Measurements from ENCODE around the gene INO80B. TPM values are rescaled to one million over a fixed set of nuclear protein-coding genes. Genes with fewer than 3 reads are reported as not detected.

Gene INO80B
- polyA plus RNA-seq, 1 donor from 2014 or later: 35.2 TPM

GRCh38 chr2:74447230-74447999, 7.5 kb upstream of the INO80B start:
- no peaks in the 10 kb centered on the region for H3K79me2 ChIP-seq (replicated peaks; ENCODE audit: insufficient read depth, low read length)
- no peaks in the 10 kb centered on the region for H4K20me1 ChIP-seq (ENCODE audit: insufficient read depth)
- peaks cover 6% of the 10 kb centered on the region for H3K27me3 ChIP-seq (ENCODE audit: insufficient read depth, low read depth, low read length)
- no peak overlapping the region for H3K4me2 ChIP-seq (ENCODE audit: low read length)
- no peak overlapping the region for H2AFZ ChIP-seq (ENCODE audit: low read depth, low read length)
- no peaks in the 10 kb centered on the region for H3F3A ChIP-seq (ENCODE audit: insufficient read depth, low read length, poor library complexity, severe bottlenecking)
- TF ChIP-seq POLR2AphosphoS5 (IDR thresholded peaks at IDR 0.05): no peak
- no peak for TF ChIP-seq CTCF (IDR thresholded peaks at IDR 0.05; ENCODE audit: poor library complexity, severe bottlenecking)
- no peak for TF ChIP-seq REST (IDR thresholded peaks at IDR 0.05; ENCODE audit: borderline replicate concordance)
- TF ChIP-seq EP300 (conservative IDR thresholded peaks at IDR 0.05; ENCODE audit: poor library complexity, severe bottlenecking): no peak
- no peak for TF ChIP-seq EZH2 (IDR thresholded peaks at IDR 0.05; ENCODE audit: borderline replicate concordance, insufficient read depth, low read length, poor library complexity, severe bottlenecking)
- no peak for TF ChIP-seq RAD21 (conservative IDR thresholded peaks at IDR 0.05)
- no peak for TF ChIP-seq TAF1 (IDR thresholded peaks at IDR 0.05; ENCODE audit: low read depth)
- TF ChIP-seq SMC3 (conservative IDR thresholded peaks at IDR 0.05; ENCODE audit: poor library complexity): no peak
- no peak for TF ChIP-seq MXI1 (conservative IDR thresholded peaks at IDR 0.05; ENCODE audit: poor library complexity, severe bottlenecking)
- no peak overlapping the region for H3K27ac ChIP-seq (ENCODE audit: low read length)
- H3K36me3 ChIP-seq (ENCODE audit: insufficient read depth, low read length): no peaks in the 10 kb centered on the region
- no peaks in the 10 kb centered on the region for H3K9me2 ChIP-seq (ENCODE audit: insufficient read depth, low read length)
- no peak overlapping the region for H3K9ac ChIP-seq (ENCODE audit: low read length)
- H3K9me3 ChIP-seq (ENCODE audit: low read length): no peaks in the 10 kb centered on the region
- no peak overlapping the region for H3K4me3 ChIP-seq (ENCODE audit: low read length)

- Histone ChIP-seq H2AFZ (ENCODE audit: low read depth, low read length) (no peak overlapping the region), H3F3A (ENCODE audit: insufficient read depth, low read length, poor library complexity, severe bottlenecking) (no peaks in the 10 kb centered on the region), H3K9me3 (ENCODE audit: low read length) (no peaks in the 10 kb centered on the region), H3K4me2 (ENCODE audit: low read length) (no peak overlapping the region), H3K79me2 (replicated peaks; ENCODE audit: insufficient read depth, low read length) (no peaks in the 10 kb centered on the region), H4K20me1 (ENCODE audit: insufficient read depth) (no peaks in the 10 kb centered on the region), H3K36me3 (ENCODE audit: insufficient read depth, low read length) (no peaks in the 10 kb centered on the region), H3K9ac (ENCODE audit: low read length) (no peak overlapping the region), H3K4me3 (ENCODE audit: low read length) (no peak overlapping the region), H3K27ac (ENCODE audit: low read length) (no peak overlapping the region), H3K9me2 (ENCODE audit: insufficient read depth, low read length) (no peaks in the 10 kb centered on the region), H3K27me3 (ENCODE audit: insufficient read depth, low read depth, low read length) (no peaks in the 10 kb centered on the region)
- no peak for TF ChIP-seq SMC3 (conservative IDR thresholded peaks at IDR 0.05; ENCODE audit: poor library complexity)
- TF ChIP-seq EZH2 (IDR thresholded peaks at IDR 0.05; ENCODE audit: borderline replicate concordance, insufficient read depth, low read length, poor library complexity, severe bottlenecking): no peak
- TF ChIP-seq EP300 (conservative IDR thresholded peaks at IDR 0.05; ENCODE audit: poor library complexity, severe bottlenecking): no peak
- TF ChIP-seq POLR2AphosphoS5 (IDR thresholded peaks at IDR 0.05): no peak
- TF ChIP-seq TAF1 (IDR thresholded peaks at IDR 0.05; ENCODE audit: low read depth): no peak
- no peak for TF ChIP-seq REST (IDR thresholded peaks at IDR 0.05; ENCODE audit: borderline replicate concordance)
- no peak for TF ChIP-seq MXI1 (conservative IDR thresholded peaks at IDR 0.05; ENCODE audit: poor library complexity, severe bottlenecking)
- TF ChIP-seq RAD21 (conservative IDR thresholded peaks at IDR 0.05): no peak
- TF ChIP-seq CTCF (IDR thresholded peaks at IDR 0.05; ENCODE audit: poor library complexity, severe bottlenecking): no peak
These were observed 6.1 kb upstream of the INO80B start for GRCh38 chr2:74448771-74449170.

Data from neural cell (in vitro differentiated cells).